HG02885 (cell line): Measurements from ENCODE around the gene MICU1.
"Not testable (repeated sequence)": the region's sequence is repeated elsewhere in the genome, so short reads cannot be mapped to it uniquely, and the experiment has no call there.

Experiments
- ATAC-seq: cut with Tn5 transposase; IDR thresholded peaks from one replicate; pipeline ENCODE4 v1.9.1; 2021; ENCODE audit warnings: mild to moderate bottlenecking; ENCODE audit not compliant: unreplicated experiment, poor library complexity

MICU1 gene

GRCh38 chr10:72513910-72514309 lies 112.0 kb downstream of the MICU1 start:
- ATAC-seq = no peak

- ATAC-seq = no peak
These were observed 114.4 kb downstream of the MICU1 start for GRCh38 chr10:72511459-72511858.

- no peak for ATAC-seq
These were observed 115.9 kb downstream of the MICU1 start for GRCh38 chr10:72509941-72510340.

GRCh38 chr10:72509206-72509799 lies 116.6 kb downstream of the MICU1 start:
- ATAC-seq = no peak

GRCh38 chr10:72508033-72508432 lies 117.8 kb downstream of the MICU1 start:
- no peak for ATAC-seq

DNA sequence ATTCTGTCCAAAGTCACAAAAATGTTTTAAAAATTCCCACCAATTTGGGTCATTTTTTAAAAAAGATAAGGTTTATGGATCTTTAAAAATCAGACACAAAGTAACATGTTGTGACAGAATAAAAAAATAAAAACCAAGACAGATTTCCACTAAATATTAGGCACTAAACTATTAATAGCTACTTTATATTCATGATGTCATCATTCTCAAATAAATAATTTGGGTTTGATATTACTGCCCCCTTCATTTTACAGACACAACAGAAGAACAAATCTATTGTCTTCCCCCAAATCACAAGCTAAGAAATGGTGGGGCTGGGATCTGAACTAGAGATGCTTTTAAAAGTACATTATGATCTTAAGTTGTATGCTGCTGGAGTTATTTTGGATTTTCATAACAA lies 119.4 kb downstream of the MICU1 start:
- ATAC-seq = no peak

DNA sequence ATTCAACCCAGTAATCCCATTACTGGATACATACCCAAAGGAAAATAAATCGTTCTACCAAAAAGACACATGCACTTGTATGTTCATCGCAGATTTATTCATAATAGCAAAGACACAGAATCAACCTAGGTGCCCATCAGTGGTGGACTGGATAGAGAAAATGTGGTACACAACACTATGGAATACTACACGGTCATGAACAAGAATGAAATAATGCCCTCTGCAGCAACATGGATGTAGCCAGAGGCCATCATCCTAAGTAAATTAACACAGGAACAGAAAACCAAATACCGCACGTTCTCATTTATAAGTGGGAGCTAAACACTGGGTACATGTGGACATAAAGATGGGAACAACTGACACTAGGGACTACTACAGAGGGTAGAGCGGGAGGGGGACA lies 120.4 kb downstream of the MICU1 start:
- no peak for ATAC-seq

DNA sequence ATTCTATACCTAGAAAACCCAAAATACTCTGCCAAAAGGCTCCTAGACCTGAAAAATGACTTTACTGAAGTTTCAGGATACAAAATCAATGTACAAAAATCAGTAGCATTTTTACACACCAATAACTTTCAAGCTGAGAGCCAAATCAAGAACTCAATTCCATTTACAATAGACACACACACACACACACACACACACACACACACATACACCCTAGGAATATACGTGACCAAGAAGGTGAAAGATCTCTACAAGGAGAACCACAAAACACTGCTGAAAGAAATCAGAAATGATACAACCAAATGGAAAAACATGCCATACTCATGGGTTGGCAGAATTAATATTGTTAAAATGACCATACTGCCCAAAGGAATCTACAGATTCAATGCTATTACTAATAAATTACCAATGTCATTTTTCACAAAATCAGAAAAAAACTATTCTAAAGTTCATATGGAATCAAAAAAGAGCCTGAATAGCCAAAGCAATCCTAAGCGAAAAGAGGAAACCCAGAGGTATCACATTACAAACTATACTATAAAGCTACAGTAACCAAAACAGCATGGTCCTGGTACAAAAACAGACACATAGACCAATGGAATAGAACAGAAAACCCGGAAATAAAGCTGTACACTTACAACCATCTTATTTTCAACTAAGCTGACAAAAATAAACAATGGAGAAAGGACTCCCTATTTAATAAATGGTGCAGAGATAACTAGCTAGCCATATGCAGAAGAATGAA lies 122.0 kb downstream of the MICU1 start:
- no peak for ATAC-seq

DNA sequence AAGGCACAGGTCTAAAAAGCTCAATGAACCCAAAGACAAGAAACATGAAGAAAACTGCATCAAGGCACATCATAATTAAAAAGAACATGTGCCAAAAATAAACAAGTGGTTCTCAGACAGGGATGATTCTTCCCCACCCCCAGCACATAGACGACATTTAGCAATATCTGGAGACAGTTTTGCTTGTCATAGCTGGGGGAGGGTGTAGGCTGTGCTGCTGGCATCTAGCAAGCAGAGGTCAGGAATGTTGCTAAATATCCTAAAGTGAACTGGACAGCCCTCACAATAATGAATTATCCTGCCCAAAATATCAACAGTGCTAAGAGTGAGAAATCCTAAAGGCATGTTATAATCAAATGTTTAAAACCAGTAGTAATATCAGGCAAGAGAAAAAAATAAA lies 122.6 kb downstream of the MICU1 start:
- no peak for ATAC-seq

DNA sequence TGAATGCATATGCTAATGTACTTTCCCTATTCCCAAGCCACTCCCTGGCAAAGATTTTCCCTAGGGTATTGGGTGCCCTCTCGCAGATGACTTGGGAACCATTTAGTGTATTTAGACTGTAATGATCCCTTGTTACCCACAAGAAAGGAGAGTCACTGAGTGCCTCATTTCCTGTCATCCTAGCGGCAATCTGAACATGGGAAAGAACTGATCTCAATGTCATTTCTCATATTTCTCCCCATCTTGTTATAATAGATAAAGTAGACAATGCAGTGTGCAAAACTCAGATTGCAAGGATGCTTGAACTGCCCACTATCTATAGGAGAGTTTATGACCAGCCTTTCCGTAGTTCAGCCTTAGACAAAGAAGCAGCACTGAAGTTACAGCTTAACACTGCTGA lies 123.3 kb downstream of the MICU1 start:
- ATAC-seq = no peak

- no peak for ATAC-seq
These were observed 126.2 kb downstream of the MICU1 start for GRCh38 chr10:72499701-72500100.

DNA sequence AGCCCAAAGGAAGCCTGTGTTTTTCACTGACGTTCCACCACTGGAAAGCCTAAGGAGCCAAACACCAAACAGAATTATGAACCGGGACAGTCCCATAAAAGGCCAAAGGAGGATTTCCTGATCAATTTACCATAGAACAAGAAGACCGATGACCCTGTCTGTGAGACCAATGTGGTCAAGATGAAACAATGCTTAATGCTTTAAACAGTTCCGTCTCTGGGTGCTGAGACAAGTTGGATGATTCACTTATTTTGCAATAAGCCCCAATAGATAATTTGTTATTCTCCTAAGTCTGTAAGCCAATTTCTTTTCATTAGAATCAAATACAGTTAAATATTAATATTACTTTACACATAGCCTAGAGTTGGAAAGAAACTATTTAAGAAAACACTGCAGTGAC lies 134.9 kb downstream of the MICU1 start:
- no peak for ATAC-seq

DNA sequence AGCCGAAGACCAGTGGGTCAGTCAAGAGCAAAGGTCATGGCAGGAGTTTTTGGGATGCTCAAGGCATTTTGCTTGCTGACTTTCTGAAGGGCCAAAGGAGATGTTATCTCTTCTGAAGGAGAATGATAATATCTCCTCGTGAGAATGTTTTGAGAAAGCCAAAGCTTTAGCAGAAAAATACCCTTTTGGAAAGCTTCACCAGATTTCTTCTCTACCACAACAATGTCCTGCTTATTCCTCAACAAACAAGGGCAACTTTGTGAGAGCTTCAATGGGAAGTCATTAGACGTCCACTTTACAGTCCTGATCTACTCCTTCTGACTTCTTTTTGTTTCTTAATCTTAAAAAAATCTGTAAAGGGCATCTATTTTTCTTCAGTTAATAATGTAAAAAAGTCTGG lies 138.4 kb downstream of the MICU1 start:
- no peak for ATAC-seq

DNA sequence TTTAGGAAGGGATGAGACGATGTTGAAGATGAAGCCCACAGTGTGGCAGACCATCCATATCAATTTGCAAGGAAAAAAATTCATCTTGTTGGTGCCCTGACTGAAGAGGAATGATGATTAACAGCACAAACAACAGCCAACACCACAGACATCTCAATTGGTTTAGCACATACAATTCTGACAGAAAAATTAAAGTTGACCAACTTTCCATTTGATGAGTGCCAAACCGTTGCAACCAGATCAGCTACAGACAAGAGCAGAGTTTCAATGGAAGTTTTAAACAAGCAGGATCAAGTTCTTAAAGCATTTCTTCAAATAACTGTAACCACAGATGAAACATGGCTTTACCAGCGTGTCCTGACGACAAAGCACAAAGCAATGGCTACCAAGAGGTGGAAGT lies 138.8 kb downstream of the MICU1 start:
- no peak for ATAC-seq

DNA sequence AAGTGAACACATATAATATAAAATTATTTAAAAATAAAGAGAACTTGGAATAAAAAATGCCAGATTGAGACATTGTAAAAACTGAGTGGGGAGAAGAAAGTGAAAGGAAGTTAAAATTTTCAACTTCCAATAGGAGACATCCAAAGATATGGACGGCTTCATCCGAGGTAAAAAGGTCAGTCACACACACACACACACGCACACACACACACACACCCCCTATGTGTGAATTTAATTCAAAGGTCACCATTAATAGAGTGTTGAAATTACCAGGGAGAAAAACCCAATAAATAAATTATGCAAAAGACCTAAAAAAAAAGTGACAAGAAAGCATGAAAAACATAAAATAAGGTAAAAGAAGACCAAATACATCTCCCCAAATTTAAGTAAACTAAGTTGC lies 140.2 kb downstream of the MICU1 start:
- no peak for ATAC-seq

DNA sequence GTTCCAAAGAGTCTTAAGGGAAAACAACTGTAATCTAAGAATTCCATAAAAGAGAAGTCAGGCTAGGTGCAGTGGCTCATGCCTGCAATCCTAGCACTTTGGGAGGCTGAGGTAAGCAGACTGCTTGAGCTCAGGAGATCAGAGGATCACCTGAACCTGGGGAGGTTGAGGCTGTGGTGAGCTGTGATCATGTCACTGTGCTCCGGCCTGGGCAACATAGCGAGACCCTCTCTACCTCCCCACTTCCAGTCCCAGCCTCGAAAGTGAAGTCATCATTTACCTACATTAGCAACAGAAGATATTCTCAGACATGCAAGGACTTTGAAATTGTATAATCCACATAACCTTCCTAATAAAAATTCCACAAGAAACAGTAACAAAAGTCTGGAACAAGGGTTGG lies 141.4 kb downstream of the MICU1 start:
- ATAC-seq = no peak

DNA sequence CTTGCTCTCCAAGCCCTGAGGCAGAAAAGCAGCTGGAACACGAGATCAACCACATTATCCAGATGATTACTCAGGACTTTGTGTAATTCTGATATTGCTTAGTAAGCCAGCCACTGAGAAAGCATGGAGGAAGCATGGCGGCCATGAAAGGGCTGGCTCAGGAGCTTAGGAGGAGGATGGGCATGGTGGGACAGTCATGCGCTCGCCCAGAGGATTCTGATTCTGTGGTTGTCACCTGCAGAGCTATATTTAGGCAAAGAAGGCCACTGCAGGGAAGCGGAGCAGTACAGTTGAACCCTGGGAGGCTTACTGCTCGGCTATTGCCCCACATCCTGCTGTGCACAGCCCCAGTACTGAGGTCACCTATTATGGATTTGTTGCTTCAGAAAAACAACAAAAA lies 142.4 kb downstream of the MICU1 start:
- no peak for ATAC-seq

- ATAC-seq = no peak
These were observed 145.0 kb downstream of the MICU1 start for GRCh38 chr10:72480861-72481260.

DNA sequence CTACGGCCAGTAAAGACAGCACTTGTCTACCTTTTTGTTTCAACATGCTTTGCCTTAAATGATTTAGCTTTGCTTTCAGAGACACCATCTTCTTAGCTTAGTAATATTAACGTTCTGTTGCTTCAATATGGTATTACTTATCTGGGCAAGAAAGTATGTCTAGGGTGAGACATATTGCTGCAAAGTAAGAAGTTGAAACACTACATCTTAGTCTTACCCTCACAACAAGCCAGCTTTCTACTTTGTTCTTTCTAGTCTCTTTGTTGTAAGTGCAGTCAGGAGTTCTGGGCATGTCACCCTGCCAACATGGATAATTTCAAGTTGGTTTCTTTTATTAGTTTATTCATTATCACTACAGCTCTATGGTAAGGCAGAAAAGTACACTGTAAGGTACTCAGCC lies 148.4 kb downstream of the MICU1 start:
- ATAC-seq = no peak

DNA sequence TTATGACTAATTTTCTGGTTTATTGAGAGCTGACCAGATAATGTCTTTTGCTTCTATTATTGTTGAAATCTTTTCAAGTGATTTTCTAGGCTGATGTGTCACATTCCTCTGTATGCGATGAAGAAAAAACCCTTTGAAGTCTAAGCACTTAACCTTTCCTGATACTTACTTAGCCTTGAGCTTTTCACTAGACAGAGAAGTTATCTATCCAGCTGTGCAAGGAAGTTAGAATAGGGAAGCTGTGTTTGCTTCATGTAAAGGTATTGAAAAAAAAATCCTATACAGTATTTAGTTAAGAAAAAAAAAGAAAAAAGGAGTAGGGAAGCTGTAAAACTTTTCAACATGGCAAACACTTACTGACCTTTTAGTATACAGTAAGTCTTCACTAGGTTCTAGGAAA lies 153.6 kb downstream of the MICU1 start:
- no peak for ATAC-seq

GRCh38 chr10:72470666-72471065 lies 155.2 kb downstream of the MICU1 start:
- ATAC-seq = no peak

DNA sequence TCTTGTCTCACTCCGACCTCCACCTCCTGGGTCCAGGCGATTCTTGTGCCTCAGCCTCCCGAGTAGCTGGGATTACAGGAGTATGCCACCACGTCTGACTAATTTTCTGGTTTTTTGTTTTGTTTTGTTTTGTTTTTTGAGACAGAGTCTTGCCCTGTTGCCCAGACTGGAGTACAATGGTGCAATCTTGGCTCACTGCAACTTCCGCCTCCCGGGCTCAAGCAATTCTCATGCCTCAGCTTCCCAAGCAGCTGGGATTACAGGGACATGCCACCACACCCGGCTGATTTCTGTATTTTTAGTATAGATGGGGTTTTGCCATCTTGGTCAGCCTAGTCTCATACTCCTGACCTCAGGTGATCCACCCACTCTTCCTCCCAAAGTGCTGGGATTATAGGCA lies 158.8 kb downstream of the MICU1 start:
- ATAC-seq = not testable (repeated sequence)
